ENCODE data around the gene SLC51B. TPM values are rescaled to one million over a fixed set of nuclear protein-coding genes. Genes with fewer than 3 reads are reported as not detected.

SLC51B gene
- total and polyA plus RNA-seq, 8 donors = 0.39 to 19.3 (median 14.1) TPM

DNA sequence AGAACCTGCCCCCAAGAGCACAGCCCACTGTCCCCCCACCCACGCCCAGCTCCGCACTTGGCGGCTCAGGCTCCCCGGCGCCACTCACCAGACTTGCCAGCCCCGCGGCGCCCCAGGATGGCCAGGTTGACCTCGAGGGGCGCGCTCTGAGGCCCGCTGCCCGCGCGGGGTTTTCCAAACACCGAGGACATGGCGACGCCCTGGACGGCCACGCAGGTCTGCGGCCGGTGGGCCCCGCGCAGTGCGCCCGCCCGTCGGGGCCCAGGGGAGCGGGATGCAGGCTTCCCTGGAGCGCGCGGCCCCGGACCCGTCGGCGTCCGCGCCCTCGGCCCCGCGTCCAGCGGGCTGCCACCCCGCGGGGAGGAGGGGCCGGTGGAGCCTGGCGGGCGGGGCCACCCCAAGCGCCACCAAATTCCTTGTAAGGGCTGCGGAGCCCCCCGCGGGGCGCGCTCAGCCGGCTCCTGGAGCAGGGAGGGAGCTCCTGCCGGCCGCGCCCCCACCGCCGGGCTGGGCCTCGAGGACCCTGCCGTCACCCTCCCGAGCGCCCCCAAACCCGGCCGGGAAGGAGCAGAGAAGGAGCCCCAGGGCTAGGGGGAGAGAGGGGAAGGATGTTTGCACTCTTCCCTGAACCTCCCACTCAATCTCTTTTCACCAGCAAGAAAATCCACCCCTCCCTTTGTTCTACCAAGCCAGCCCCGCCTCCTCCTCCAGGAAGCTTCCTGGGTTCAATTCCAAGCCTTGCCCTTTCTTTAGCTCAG, 22.6 kb downstream of the SLC51B start, which contains the start of gene RASL12:
RASL12 (minus strand) TSS at position 347 of the 758 bp plus-strand sequence; CDS start at position 191, 156 bp downstream.
- TF ChIP-seq, protein P1, sequence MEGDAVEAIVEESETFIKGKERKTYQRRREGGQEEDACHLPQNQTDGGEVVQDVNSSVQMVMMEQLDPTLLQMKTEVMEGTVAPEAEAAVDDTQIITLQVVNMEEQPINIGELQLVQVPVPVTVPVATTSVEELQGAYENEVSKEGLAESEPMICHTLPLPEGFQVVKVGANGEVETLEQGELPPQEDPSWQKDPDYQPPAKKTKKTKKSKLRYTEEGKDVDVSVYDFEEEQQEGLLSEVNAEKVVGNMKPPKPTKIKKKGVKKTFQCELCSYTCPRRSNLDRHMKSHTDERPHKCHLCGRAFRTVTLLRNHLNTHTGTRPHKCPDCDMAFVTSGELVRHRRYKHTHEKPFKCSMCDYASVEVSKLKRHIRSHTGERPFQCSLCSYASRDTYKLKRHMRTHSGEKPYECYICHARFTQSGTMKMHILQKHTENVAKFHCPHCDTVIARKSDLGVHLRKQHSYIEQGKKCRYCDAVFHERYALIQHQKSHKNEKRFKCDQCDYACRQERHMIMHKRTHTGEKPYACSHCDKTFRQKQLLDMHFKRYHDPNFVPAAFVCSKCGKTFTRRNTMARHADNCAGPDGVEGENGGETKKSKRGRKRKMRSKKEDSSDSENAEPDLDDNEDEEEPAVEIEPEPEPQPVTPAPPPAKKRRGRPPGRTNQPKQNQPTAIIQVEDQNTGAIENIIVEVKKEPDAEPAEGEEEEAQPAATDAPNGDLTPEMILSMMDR (IDR thresholded peaks at IDR 0.05) = no peak
- intact Hi-C loops (cut with DNase I) = no loop called here
- H3K27me3 ChIP-seq = peaks cover 6 to 44% of the 10 kb centered on the region in 2 donors
- peak within 1 kb of the TSS; percentile 68 to 89 for H3K27ac ChIP-seq
- no peaks in the 10 kb centered on the region for H3K36me3 ChIP-seq
- peak; percentile 32 for ATAC-seq
- peak in 1 of 4 donors; percentile 76 for DNase-seq
- H3K4me3 ChIP-seq = peak within 1 kb of the TSS; percentile 28 to 37
- H3K4me1 ChIP-seq = peaks cover 11 to 23% of the 10 kb centered on the region in 2 donors
- no peaks in the 10 kb centered on the region for H3K9me3 ChIP-seq

DNA sequence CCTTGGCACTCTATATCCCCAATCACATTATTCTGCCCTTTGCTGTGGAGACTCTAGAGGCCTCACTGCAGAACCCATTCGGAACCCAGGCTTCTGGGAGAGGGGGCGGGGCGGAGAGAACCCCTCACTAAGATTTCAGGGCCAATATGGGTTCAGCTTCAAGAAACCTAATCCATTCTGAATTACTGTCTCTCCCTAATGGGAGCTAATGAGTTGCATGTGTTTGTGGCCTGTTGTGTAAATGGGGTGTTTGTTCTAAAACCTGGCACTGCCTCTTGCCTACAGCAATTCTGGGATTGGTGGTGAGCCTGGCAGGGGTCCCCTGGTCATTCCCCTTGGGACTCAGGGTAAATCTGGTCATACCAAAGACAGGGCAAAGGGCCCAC, 23.2 kb downstream of the SLC51B start:
- Histone ChIP-seq H3K4me3 (peak overlapping the region; percentile 28 to 37), H3K27me3 (peaks cover 6 to 44% of the 10 kb centered on the region in 2 donors), H3K9me3 (no peaks in the 10 kb centered on the region), H3K36me3 (no peaks in the 10 kb centered on the region), H3K27ac (peak overlapping the region; percentile 68 to 89), H3K4me1 (peaks cover 11 to 23% of the 10 kb centered on the region in 2 donors)
- DNase-seq (peak in 1 of 4 donors; percentile 27), ATAC-seq (no peak)
- TF ChIP-seq, protein P1 (IDR thresholded peaks at IDR 0.05) = no peak
- intact Hi-C loops (cut with DNase I) = no loop called here

DNA sequence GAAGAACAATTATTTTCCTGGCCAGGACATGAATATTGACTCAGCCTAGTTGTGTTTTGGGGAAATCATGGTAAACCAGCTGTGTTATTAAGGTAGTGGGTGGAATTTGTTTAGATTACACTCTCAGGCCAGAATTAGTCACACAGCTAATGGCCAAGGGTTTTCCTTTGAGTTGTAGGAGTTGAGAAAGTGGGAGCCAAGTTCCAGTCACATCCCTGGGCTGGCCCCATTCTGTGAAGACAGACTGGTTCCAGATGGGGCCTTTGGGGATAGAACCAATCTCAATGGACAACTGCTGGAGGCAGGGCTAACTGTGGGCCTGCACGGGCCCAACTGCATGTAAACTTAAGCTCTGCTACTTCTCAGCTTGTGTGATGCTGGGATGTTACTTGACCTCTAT, 24.0 kb downstream of the SLC51B start:
- ATAC-seq = peak; percentile 73
- peaks cover 11 to 23% of the 10 kb centered on the region in 2 donors for H3K4me1 ChIP-seq
- H3K36me3 ChIP-seq = no peaks in the 10 kb centered on the region
- TF ChIP-seq, protein P1 (IDR thresholded peaks at IDR 0.05) = no peak
- peak in 3 of 4 donors; percentile 68 to 96 (median 94) for DNase-seq
- no peaks in the 10 kb centered on the region for H3K9me3 ChIP-seq
- intact Hi-C loops (cut with DNase I) = no loop called here
- peak overlapping the region in 1 of 2 donors; percentile 89 for H3K27ac ChIP-seq
- peaks cover 6 to 44% of the 10 kb centered on the region in 2 donors for H3K27me3 ChIP-seq
- H3K4me3 ChIP-seq = no peak overlapping the region

DNA sequence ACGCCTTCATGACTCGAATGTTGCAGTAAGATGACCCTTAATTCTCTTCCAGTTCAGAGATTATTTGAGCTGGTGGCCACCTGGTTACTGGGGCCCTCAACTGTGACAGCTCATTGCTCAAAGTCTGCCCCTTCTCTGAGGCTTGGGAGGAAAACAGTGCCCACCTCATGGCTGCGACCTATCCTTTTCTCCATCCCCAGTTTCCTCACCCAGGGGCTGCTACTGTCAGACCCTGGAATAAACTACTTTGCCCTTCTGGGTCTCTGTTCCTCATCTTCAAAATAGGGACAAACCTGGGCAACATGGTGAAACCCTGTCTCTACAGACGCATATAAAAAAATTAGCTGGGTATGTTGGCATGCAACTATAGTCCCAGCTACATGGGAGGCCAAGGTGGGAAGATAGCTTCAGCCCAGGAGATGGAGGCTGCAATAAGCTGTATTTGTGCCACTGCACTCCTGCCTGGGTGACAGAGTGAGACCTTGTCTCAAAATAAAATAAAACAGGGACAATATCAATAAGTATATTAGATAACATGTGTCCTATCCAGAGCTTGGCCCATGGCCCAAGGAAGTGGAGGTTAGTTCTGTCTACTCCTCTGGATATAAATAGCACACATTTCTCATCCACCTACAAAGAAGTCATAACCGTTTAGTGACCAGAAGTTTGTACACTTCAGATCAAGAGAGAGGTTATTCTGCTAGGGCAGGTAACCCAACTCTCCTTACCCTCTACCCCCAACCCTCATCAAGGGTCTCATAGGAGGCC, 24.8 kb downstream of the SLC51B start:
- H3K9me3 ChIP-seq = no peaks in the 10 kb centered on the region
- ATAC-seq = no peak
- peaks cover 6 to 39% of the 10 kb centered on the region in 2 donors for H3K27me3 ChIP-seq
- no peaks in the 10 kb centered on the region for H3K36me3 ChIP-seq
- H3K27ac ChIP-seq = peak overlapping the region; percentile 4 to 89
- DNase-seq = no peak
- TF ChIP-seq, protein P1 (IDR thresholded peaks at IDR 0.05) = no peak
- no peak overlapping the region for H3K4me3 ChIP-seq
- intact Hi-C loops (cut with DNase I) = no loop called here
- H3K4me1 ChIP-seq = peaks cover 11 to 23% of the 10 kb centered on the region in 2 donors

DNA sequence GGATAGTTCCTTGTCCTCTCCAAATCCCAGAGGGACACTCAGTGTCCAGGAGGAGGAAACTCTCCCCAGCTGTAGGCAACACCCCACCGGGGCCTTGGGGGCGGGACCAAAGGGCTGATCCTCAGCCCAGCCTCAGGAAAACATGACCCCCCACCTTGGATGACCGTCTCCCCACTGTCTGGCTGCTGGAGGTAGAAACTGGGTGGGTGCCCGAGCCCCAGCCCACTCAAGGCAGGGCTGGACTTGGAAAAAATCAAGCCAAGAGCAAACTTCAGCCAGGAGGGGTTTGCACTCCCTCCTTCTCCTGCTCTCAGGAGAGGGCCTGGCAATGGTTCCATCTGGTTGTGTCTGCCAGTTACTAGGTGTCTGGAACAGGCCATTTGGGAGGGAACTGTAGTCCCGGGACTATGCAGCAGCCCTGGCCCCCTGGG, 26.2 kb downstream of the SLC51B start:
- intact Hi-C loops (cut with DNase I) = no loop called here
- DNase-seq (peak in 2 of 4 donors; percentile 49 to 79), ATAC-seq (peak; percentile 11)
- Histone ChIP-seq H3K9me3 (no peaks in the 10 kb centered on the region), H3K36me3 (no peaks in the 10 kb centered on the region), H3K4me3 (no peak overlapping the region), H3K27ac (peak overlapping the region in 1 of 2 donors; percentile 26), H3K4me1 (peaks cover 11 to 23% of the 10 kb centered on the region in 2 donors), H3K27me3 (peaks cover 6 to 32% of the 10 kb centered on the region in 2 donors)
- TF ChIP-seq, protein P1 (IDR thresholded peaks at IDR 0.05) = no peak

Measured in left lung (tissue), 10 donors.